ENCODE results near the gene ETS1.

ETS1 gene

DNA sequence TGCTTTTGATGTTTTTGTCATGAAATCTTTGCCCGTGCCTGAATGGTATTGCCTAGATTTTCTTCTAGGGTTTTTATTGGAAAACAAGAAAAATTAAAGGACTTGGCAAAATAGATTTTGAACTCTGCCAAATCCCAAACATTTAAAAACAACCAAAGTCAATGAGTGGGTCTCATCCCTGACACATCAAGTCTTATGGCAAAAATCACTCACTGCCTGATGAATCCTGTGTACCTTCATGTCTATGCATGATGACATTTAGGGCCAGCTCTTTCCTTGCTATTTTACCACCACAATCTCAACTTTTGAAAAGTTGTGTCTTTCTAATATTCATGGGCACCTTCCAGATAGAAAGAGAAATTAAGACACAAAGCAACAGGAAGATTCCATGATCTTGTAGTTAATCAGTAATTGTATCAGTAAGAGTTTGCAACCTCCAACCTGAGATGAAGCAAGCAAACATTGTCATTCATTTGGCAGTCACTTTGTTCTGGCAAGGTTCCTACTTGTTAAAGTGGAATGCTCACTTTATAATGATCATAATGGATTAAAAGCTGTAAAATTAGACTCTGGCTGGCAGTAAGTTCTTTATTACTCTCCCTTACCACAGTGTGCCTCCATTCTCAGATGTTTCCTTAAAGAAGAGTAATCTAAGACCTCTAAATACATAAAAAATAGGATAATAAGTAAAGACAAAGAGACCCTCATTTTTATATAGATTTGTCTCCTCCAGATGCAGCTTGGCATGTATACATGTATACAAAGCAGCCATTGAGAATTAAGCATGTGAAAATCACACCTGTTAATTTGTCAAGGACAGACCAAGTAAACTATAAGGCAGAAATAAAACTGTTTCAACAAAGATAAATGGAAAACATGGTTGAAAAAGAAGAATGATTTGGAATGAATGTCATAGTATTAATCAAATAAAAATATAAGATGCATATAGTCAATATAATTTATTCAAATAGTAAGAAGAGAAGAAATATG lies 51.6 kb downstream of the ETS1 start:
- no peak for DNase-seq

GRCh38 chr11:128533472-128533871 lies 53.9 kb downstream of the ETS1 start:
- no peak for DNase-seq

- DNase-seq, result no peak
Measured at GRCh38 chr11:128532572-128533091, 54.7 kb downstream of the ETS1 start.

DNA sequence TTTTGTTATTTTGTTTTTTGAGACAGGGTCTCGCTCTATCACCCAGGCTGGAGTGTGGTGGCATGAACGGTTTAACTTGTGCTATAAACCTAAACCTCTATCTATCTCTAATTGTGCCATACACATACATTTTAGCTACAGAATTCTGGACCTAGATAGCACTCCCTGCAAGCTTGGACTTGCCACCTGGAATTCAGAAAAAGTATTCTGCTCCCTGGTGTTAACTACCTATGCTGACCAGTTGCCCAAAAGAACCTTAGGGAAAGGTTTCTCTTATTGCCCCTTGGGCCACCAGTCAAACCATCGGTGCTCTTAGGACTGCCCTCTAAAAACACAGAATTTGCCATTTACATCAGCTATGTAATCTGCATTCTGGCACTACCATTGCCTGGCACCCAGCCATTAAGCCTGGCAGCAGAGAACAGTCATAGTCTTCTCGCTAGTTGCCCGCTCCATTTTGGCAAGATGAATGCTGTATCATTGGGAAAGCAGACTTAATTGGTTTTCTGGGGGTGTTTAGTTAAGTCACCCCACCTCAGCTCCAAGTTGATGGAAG lies 55.3 kb downstream of the ETS1 start:
- DNase-seq, result no peak

DNA sequence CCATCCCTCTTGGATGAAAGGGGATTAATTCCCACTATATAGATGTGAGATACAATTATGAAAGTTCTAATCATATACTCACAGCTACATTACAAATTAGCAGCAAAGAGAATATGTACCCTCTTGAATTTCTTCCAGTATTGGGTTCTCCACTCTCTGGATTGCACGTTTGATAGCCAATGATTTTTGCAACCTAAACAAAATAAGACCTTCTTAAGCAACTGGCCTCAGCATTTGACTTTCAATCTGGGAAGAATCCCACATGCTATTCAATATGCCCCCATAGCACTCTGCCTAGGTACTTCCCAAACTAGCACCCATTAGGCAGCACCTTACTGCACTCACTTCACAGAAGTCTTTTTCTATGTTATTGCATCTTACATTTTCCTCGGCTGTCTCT lies 55.8 kb downstream of the ETS1 start:
- DNase-seq, result no peak

- DNase-seq, result no peak
Measured at GRCh38 chr11:128530118-128531074, 57.0 kb downstream of the ETS1 start.

DNA sequence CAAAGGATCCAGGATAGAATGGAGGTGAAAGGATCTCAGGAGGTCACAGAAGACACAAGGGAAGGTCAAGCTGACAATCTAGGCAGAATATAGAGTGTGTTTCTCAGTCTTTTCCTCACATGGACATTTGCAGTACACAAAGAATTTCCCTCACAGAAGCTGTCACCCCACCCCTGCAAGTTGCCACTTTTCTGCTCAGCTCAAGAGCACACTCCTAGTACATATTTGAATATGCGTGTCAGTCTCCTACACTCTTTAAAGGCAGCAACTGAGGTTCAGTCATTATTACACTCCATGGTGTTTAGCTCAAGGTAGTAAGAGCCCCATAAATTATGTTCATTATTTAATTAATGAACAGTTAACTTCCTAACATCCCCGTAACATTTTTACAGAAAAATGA lies 59.1 kb downstream of the ETS1 start:
- no peak for DNase-seq

DNA sequence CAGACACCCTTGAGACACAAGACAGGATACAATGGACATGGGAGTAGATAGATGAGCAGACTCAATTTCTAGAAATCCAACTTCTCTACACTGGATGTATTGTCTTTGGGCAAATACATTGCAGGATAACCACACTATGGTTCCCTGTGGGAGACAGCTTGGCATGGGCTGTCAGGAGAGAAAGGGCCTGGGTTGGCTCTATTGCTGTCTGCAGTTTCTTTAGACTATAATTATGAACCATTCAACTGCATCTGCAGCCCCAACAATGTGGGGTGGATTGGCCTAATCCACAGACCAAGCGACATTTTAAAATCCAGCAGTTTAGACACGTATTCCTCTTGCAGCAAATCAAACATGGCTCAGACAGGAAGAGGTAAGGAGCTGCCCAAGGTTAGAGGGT lies 60.3 kb downstream of the ETS1 start:
- no peak for DNase-seq

DNA sequence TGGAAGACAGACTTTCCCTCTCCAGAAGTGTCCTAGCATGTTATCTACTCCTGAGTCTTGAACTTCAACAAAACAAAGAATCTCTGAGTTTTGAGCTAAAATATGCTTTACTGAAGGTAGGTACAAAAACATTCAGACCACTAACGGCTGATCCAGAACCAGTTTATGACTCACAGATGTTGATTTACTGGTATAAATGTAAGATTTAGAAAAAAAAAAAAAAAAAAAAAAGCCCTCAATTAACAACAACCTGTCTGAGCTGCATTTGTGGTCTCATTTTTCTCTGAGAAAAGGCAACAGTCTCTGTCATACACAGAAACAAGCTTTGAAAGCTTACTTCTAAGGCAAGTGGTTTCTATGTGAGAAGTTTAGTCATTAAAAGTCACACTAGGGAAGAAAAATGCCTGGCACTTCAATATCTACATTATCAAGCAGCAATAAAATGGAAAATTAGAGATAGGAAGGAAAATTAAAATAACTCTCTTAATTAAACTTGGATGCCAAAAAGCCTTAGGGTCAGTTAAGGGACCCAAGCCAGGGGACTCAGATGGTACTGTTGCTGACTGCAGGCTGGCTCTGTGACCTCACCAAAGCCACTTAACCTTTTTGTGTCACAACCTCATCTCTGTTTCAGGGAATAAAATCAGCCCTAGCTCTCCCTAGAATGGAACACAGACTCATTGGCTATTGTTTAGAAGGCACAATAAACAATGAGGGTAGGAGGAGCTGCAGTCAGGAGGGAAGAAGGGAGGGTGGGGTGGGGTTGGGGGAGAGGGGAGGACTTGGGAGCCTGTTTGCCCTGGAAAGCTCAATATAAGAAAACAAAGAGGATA lies 61.7 kb downstream of the ETS1 start:
- peak; percentile 31 to 87 for DNase-seq

- no peak for DNase-seq
Measured at GRCh38 chr11:128524172-128524571, 63.2 kb downstream of the ETS1 start.

GRCh38 chr11:128523641-128524040 lies 63.7 kb downstream of the ETS1 start:
- DNase-seq, result peak in 1 of 2 donors; percentile 9

DNA sequence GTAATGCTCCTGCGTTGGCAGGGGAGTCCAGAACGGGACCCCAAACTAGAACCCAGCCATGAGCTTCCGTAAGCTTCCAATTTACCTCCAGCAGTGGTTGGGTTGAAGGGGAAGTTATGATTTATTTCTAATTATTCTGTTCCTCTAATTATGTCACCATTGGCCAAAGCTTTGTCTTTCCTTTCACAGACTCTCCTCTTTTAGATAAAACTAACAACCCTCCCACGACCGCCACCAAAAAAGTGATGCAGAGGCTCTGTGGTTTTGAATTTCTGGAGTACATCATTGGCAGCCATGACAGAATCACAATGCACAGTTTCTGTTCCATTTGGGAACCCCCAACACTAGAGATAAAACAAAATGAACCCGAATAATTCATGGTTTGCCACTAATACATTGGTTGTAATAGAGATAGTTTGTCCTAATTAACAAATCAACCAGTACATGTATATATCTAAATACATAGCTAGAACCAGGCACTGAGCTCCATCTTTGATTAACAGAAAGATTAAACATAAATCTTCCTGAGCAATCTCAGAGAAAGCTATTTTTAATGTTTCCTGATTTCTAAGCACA lies 64.3 kb downstream of the ETS1 start:
- peak; percentile 68 to 80 for DNase-seq

GRCh38 chr11:128522055-128522942 lies 65.1 kb downstream of the ETS1 start:
- DNase-seq, result peak; percentile 90 to 92

DNA sequence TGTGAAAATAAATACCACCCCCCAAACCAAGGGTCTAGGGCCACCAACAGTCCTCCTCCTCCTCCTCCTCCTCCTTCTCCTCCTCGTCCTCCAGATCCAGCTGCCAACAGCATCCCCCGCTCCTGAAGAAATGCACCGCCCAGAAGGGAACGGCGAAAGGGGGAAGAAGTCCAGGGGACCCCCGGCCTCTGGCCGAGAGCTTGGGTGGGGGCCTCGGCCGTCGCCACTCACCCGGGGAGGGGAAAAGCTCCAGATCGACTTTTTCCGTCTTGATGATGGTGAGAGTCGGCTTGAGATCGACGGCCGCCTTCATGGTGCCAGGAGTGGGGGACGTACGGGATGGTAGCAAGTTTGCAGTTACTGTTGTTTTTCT lies 65.7 kb downstream of the ETS1 start:
- DNase-seq, result peak in 1 of 2 donors; percentile 53

DNA sequence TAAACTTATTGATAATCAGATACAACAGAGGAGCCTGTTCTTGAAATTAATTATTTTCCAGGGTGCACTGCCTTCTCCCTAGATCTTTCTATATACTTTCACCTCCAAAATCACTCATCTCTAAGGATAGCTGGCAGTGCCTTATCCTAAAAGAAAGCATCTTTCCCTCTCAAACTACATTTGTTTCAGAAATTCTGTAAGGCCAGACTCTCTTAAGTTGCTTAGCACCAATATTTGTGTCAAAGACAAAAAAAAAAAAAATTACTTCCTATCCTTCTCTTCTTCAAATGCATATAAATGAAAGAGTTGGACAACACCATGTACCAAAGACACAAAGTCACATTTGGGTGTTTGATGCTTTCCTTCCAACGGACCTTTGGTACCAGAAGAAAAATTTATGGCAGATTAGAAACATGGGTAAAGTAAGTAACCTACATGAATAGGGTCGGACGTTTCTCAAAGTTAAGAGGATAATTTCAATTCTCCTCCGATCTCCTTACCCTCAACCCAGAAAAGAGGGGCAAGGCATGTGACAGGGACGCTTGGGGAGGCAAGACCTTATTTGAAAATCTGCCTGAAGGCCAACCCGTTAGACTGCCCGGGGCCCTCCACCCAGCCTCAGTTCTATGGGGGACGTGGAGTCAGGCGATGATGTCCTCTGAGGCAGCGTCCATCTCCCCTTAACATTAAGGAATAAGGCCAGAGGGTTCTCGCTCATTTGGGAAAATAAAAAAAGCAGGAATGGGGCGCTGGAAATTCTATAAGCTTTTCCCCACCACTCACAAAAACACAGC lies 66.3 kb downstream of the ETS1 start:
- peak; percentile 36 to 42 for DNase-seq

DNA sequence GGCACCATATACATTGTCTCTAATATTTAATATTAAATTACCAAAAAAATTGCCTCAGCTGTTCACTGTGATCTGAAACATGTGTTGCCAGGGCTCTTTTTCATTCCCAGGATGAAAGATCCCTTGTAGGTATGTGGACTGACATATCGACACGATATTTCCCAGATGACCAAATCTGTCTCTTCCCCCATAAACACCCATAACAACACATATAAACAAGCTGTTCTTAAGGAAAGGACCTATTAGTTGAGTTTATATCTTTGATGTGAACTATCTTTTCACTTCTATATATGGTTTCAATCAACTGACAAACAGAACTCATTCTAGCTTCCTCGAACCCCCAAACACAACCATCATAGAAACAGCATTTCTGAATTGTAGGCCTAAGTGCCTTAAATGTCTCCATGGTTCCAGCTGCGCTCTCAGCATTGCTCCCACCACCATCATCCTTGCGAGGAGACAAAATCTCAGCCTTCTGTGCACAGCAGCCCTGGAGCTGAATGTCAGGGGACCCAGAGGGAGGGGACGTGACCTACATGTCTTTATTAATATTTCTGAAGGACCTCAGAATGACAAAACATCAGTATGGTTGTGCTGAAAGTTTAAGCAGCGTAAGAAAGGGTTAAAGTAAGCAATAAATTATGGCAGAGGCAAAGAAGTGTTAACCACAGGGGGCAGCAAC lies 67.0 kb downstream of the ETS1 start:
- peak; percentile 26 to 71 for DNase-seq

DNA sequence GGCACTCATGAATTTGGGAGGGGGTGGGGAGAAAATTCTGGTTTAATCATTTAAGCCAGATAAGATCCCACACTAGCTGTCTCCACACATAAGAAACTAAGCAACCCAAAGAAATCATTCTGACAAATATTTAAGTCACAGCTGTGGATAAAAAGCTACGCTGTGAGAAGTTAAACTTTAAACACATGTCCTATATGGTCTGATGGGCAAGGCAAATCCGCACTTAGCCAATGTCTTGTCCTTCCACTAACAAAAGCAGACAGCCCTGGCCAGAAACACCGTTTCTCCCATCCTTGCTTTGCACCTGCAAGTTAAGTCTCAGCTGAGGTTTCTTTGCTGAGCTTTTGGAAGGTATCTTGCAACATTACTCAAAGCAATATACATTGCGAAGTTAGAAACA lies 68.0 kb downstream of the ETS1 start:
- DNase-seq, result peak in 1 of 2 donors; percentile 36

- DNase-seq, result peak in 1 of 2 donors; percentile 17
Measured at GRCh38 chr11:128518493-128519207, 68.7 kb downstream of the ETS1 start.
